IMR-90 (cell line): Measurements from ENCODE around the gene EFCC1. TPM values are rescaled to one million over a fixed set of nuclear protein-coding genes. Genes with fewer than 3 reads are reported as not detected.

ENCODE experiments used
- ATAC-seq: fragments of 200-7000 bp; cut with Tn5 transposase; 2 replicates; pipeline ENCODE4 v1.9.1; 2020; ENCODE audit warnings: low read depth, mild to moderate bottlenecking, moderate library complexity
- BruUV-seq: library from RNA; stranded (reverse); fragments of 400-500 nt; replicated peaks from 2 replicates; lab custom pipeline; 2021; lab: Mats Ljungman, UMichigan
- CTCF ChIA-PET: fragments of 300-600 bp; formaldehyde crosslinking; extraction: SDS; loops from one replicate; lab custom pipeline; 2021; ENCODE audit warnings: antibody characterized with exemption; lab: Yijun Ruan, JAX
- POLR2A ChIA-PET: fragments of 300-600 bp; sonication (Branson Sonifier 250); formaldehyde crosslinking; loops from one replicate; lab custom pipeline; 2022; ENCODE audit warnings: antibody characterized with exemption; ENCODE audit not compliant: unreplicated experiment; lab: Charles Lee
- DNase-seq: peaks from one replicate; pipeline ENCODE4 v3.0.0; 2013
- H2AFZ ChIP-seq: replicated peaks from 2 replicates; pipeline ENCODE3; 2013; ENCODE audit warnings: low read length, mild to moderate bottlenecking; ENCODE audit not compliant: poor library complexity
- H2AK5ac ChIP-seq: 2 replicates; pipeline ENCODE4 v1.6.1; 2013; ENCODE audit warnings: low read depth, low read length, inconsistent platforms
- H2AK9ac ChIP-seq: replicated peaks from 2 replicates; pipeline ENCODE3; 2013; ENCODE audit warnings: mild to moderate bottlenecking, low read depth, low read length, moderate library complexity; ENCODE audit not compliant: poor library complexity
- H2BK120ac ChIP-seq: 2 replicates; pipeline ENCODE4 v1.6.1; 2013; ENCODE audit warnings: low read depth, low read length, inconsistent platforms
- H2BK15ac ChIP-seq: 3 replicates; pipeline ENCODE4 v1.6.1; 2013; ENCODE audit warnings: low read depth, low read length, inconsistent platforms
- H2BK20ac ChIP-seq: 2 replicates; pipeline ENCODE4 v1.6.1; 2013; ENCODE audit warnings: low read depth, mild to moderate bottlenecking, inconsistent platforms, low read length, moderate library complexity
- H2BK5ac ChIP-seq: 2 replicates; pipeline ENCODE4 v1.6.1; 2013; ENCODE audit warnings: mild to moderate bottlenecking, low read depth, low read length, inconsistent platforms; ENCODE audit not compliant: poor library complexity, severe bottlenecking
- H3K14ac ChIP-seq: replicated peaks from 2 replicates; pipeline ENCODE4 v1.6.1; 2013; ENCODE audit warnings: low read depth, low read length, inconsistent platforms
- H3K18ac ChIP-seq: 2 replicates; pipeline ENCODE4 v1.6.1; 2013; ENCODE audit warnings: low read depth, low read length, control low read depth
- H3K23ac ChIP-seq: 2 replicates; pipeline ENCODE4 v1.6.1; 2013; ENCODE audit warnings: low read depth, low read length, inconsistent platforms
- H3K27ac ChIP-seq: 2 replicates; pipeline ENCODE4 v1.5.1; 2013; ENCODE audit warnings: mild to moderate bottlenecking, control low read depth, low read length; ENCODE audit not compliant: insufficient read depth
- H3K27me3 ChIP-seq: 2 replicates; pipeline ENCODE4 v1.6.1; 2013; ENCODE audit warnings: low read length; ENCODE audit not compliant: control insufficient read depth, insufficient read depth
- H3K36me3 ChIP-seq: 2 replicates; pipeline ENCODE4 v1.6.1; 2013; ENCODE audit warnings: low read length, mixed read lengths; ENCODE audit not compliant: control insufficient read depth, insufficient read depth
- H3K4ac ChIP-seq: 2 replicates; pipeline ENCODE4 v1.6.1; 2013; ENCODE audit warnings: low read depth, low read length, inconsistent platforms
- H3K4me1 ChIP-seq: 2 replicates; pipeline ENCODE4 v1.6.1; 2013; ENCODE audit warnings: low read length, mixed read lengths; ENCODE audit not compliant: control insufficient read depth, insufficient read depth
- H3K4me2 ChIP-seq: 2 replicates; pipeline ENCODE4 v1.6.1; 2013; ENCODE audit warnings: low read depth, mild to moderate bottlenecking, control low read depth, low read length, moderate library complexity
- H3K4me3 ChIP-seq: 2 replicates; pipeline ENCODE4 v1.5.1; 2013; ENCODE audit warnings: low read depth, mild to moderate bottlenecking, control low read depth, low read length, moderate library complexity; ENCODE audit not compliant: insufficient read depth
- H3K56ac ChIP-seq: 2 replicates; pipeline ENCODE4 v1.6.1; 2013; ENCODE audit warnings: low read length, inconsistent platforms; ENCODE audit not compliant: insufficient read depth; ENCODE audit errors: extremely low read depth
- H3K79me1 ChIP-seq, 2 experiments: 2 replicates each; pipeline ENCODE4 v1.6.1; 2013; ENCODE audit warnings: low read length in 2 of 2, inconsistent platforms in 1 of 2, low read depth in 1 of 2
- H3K9ac ChIP-seq: 2 replicates; pipeline ENCODE4 v1.6.1; 2013; ENCODE audit warnings: low read depth, low read length, control low read depth
- H3K9me1 ChIP-seq: 2 replicates; pipeline ENCODE4 v1.6.1; 2013; ENCODE audit warnings: low read length, inconsistent platforms; ENCODE audit not compliant: insufficient read depth
- H3K9me3 ChIP-seq: 2 replicates; pipeline ENCODE4 v1.6.1; 2013; ENCODE audit warnings: low read length; ENCODE audit not compliant: control insufficient read depth, insufficient read depth
- H4K20me1 ChIP-seq: 2 replicates; pipeline ENCODE4 v1.6.1; 2013; ENCODE audit warnings: low read length, inconsistent platforms; ENCODE audit not compliant: insufficient read depth
- H4K5ac ChIP-seq: 2 replicates; pipeline ENCODE4 v1.6.1; 2013; ENCODE audit warnings: mild to moderate bottlenecking, low read depth, low read length, control low read depth
- H4K8ac ChIP-seq, 2 experiments: 2 replicates each; pipeline ENCODE4 v1.6.1; 2013; ENCODE audit warnings: low read depth in 2 of 2, low read length in 2 of 2, control low read depth in 1 of 2, inconsistent platforms in 1 of 2
- H4K91ac ChIP-seq: 2 replicates; pipeline ENCODE4 v1.6.1; 2013; ENCODE audit warnings: low read depth, low read length, inconsistent platforms; ENCODE audit not compliant: insufficient read depth
- BHLHE40 ChIP-seq: fragments of 150-350 bp; IDR thresholded peaks from 2 replicates; pipeline ENCODE4 v1.6.1; 2016; ENCODE audit warnings: mild to moderate bottlenecking, low read depth, low read length
- CEBPB ChIP-seq: IDR thresholded peaks from 2 replicates; pipeline ENCODE4 v1.6.1; 2012; ENCODE audit warnings: low read depth, low read length, improper control_type of control experiment
- CHD1 ChIP-seq: IDR thresholded peaks from 2 replicates; pipeline ENCODE4 v1.6.1; 2012; ENCODE audit warnings: low read depth, low read length, improper control_type of control experiment
- CTCF ChIP-seq: conservative IDR thresholded peaks from 2 replicates; pipeline ENCODE4 v1.5.1; 2012; ENCODE audit warnings: mild to moderate bottlenecking, low read depth, low read length, improper control_type of control experiment
- ELK1 ChIP-seq: fragments of 150-350 bp; IDR thresholded peaks from 2 replicates; pipeline ENCODE4 v1.6.1; 2016; ENCODE audit warnings: low read depth, mild to moderate bottlenecking, low read length, moderate library complexity, borderline replicate concordance
- FOS ChIP-seq: fragments of 150-350 bp; IDR thresholded peaks from 2 replicates; pipeline ENCODE4 v1.6.1; 2016; ENCODE audit warnings: low read depth, low read length
- MAFK ChIP-seq: IDR thresholded peaks from 2 replicates; pipeline ENCODE4 v1.6.1; 2012; ENCODE audit warnings: low read depth, low read length, improper control_type of control experiment
- MAZ ChIP-seq: IDR thresholded peaks from 2 replicates; pipeline ENCODE4 v1.6.1; 2012; ENCODE audit warnings: low read depth, mild to moderate bottlenecking, low read length, improper control_type of control experiment, moderate library complexity, borderline replicate concordance
- MXI1 ChIP-seq: IDR thresholded peaks from 2 replicates; pipeline ENCODE4 v1.6.1; 2012; ENCODE audit warnings: low read depth, mild to moderate bottlenecking, low read length, moderate library complexity, borderline replicate concordance
- NFE2L2 ChIP-seq: fragments of 150-350 bp; IDR thresholded peaks from 2 replicates; pipeline ENCODE4 v1.6.1; 2016; ENCODE audit warnings: low read depth, mild to moderate bottlenecking, low read length
- POLR2A ChIP-seq: IDR thresholded peaks from 2 replicates; pipeline ENCODE4 v1.6.1; 2012; ENCODE audit warnings: mild to moderate bottlenecking, low read depth, low read length
- RAD21 ChIP-seq: IDR thresholded peaks from 2 replicates; pipeline ENCODE4 v1.6.1; 2012; ENCODE audit warnings: low read length, improper control_type of control experiment
- RCOR1 ChIP-seq: IDR thresholded peaks from 2 replicates; pipeline ENCODE4 v1.6.1; 2012; ENCODE audit warnings: mild to moderate bottlenecking, low read length, improper control_type of control experiment; ENCODE audit not compliant: insufficient replicate concordance
- RFX5 ChIP-seq: IDR thresholded peaks from 2 replicates; pipeline ENCODE4 v1.8.0; 2012; ENCODE audit warnings: low read depth, mild to moderate bottlenecking, low read length, moderate library complexity
- SMC3 ChIP-seq: fragments of 150-350 bp; IDR thresholded peaks from 2 replicates; pipeline ENCODE4 v1.6.1; 2016; ENCODE audit warnings: low read depth, mild to moderate bottlenecking, antibody characterized with exemption, low read length, moderate library complexity
- USF2 ChIP-seq: fragments of 150-350 bp; IDR thresholded peaks from 2 replicates; pipeline ENCODE4 v1.6.1; 2017; ENCODE audit warnings: mild to moderate bottlenecking, antibody characterized with exemption, low read length, low read depth
- WGBS, 2 experiments: methylation state at CpG; one replicate each; pipeline versions ENCODE4 v1.1.5 to v1.1.7; 2013; ENCODE audit warnings: missing lambda C conversion rate in 2 of 2; ENCODE audit not compliant: insufficient read length in 1 of 2; ENCODE audit errors: extremely low coverage in 2 of 2; 5-methylcytosine and 5-hydroxymethylcytosine counted together
- dilution Hi-C: fragments of 300-500 bp; cut with HindIII; formaldehyde crosslinking; loops from one replicate; pipeline ENCODE4 v1.14.3; 2018; ENCODE audit warnings: low sequenced_read_pairs; ENCODE audit not compliant: unreplicated experiment
- in situ Hi-C: fragments of 300-500 bp; cut with MboI; formaldehyde crosslinking; loops from 3 replicates; pipeline ENCODE4 v1.14.3; 2019; ENCODE audit warnings: low sequenced_read_pairs, inconsistent platforms, mixed read lengths
- intact Hi-C: fragments of 100-400 bp; cut with micrococcal nuclease; formaldehyde crosslinking; loops from 2 replicates; pipeline ENCODE4 v1.10.0; 2022
- polyA plus RNA-seq, 3 experiments: library from polyadenylated mRNA; depleted of rRNA; stranded (reverse); fragments of >200 nt; gene quantifications; 2 replicates each; pipeline ENCODE4 v1.2.3, GENCODE V29; 2012; ENCODE audit warnings: low replicate concordance in 1 of 3
- total RNA-seq: library from RNA; depleted of rRNA; stranded (reverse); fragments of >200 nt; gene quantifications from 2 replicates; pipeline ENCODE4 v1.2.3, GENCODE V29; 2012

EFCC1 gene
- total and polyA plus RNA-seq, 2 of the 4 experiments (the other 2 are of a cell fraction): not detected

GRCh38 chr3:129027544-129027880 lies 26.4 kb downstream of the EFCC1 start:
- BruUV-seq: no TSS peak
- dilution Hi-C loops (no loop called here), in situ Hi-C loops (no loop called here), intact Hi-C loops (no loop called here)
- H3K4me2 ChIP-seq: no peak overlapping the region
- H3K23ac ChIP-seq: no peak overlapping the region
- H3K27me3 ChIP-seq: peaks cover 38% of the 10 kb centered on the region
- ChIA-PET CTCF (interaction anchor here (0.6 to 0.9 kb wide), 2 partner anchors 19 to 75 kb away, joined by 3 to 6 read pairs; no protein-coding TSS in a partner anchor), POLR2A (no interaction called here)
- no peak overlapping the region for H2BK5ac ChIP-seq
- H3K9me1 ChIP-seq: no peaks in the 10 kb centered on the region
- no peak overlapping the region for H4K8ac ChIP-seq
- no peaks in the 10 kb centered on the region for H3K36me3 ChIP-seq
- H3K56ac ChIP-seq: no peak overlapping the region
- no peak overlapping the region for H2AK9ac ChIP-seq
- no peaks in the 10 kb centered on the region for H3K79me1 ChIP-seq
- 82% methylated on average over 8 of the region's 15 CpGs; no CpG with 5 or more reads in 1 of the 2 experiments for WGBS, 2 experiments
- H2AFZ ChIP-seq: peak overlapping the region; percentile 54
- H2BK15ac ChIP-seq: no peak overlapping the region
- H4K20me1 ChIP-seq: no peaks in the 10 kb centered on the region
- no peak for ATAC-seq
- H2BK120ac ChIP-seq: no peak overlapping the region
- H3K9ac ChIP-seq: no peak overlapping the region
- H4K91ac ChIP-seq: no peak overlapping the region
- H3K9me3 ChIP-seq: peaks cover 6% of the 10 kb centered on the region; the same call in 1 of the 2 replicates
- peaks cover 11% of the 10 kb centered on the region for H3K4me1 ChIP-seq
- TF ChIP-seq SMC3 (no peak), FOS (no peak), RAD21 (no peak), MAFK (no peak), BHLHE40 (no peak), ELK1 (no peak), NFE2L2 (no peak), POLR2A (no peak), CHD1 (no peak), USF2 (no peak), MXI1 (no peak), RFX5 (no peak), MAZ (no peak), RCOR1 (no peak), CEBPB (no peak), CTCF (no peak)
- no peak overlapping the region for H4K5ac ChIP-seq
- H2AK5ac ChIP-seq: no peak overlapping the region
- H3K14ac ChIP-seq: no peak overlapping the region
- H3K27ac ChIP-seq: no peak overlapping the region
- no peak overlapping the region for H3K18ac ChIP-seq
- no peak overlapping the region for H3K4me3 ChIP-seq
- no peak overlapping the region for H2BK20ac ChIP-seq
- no peak for DNase-seq
- H3K4ac ChIP-seq: no peak overlapping the region
